NCI-H187 treated with DMSO at 0.1 percent for 48 hours (cell line): ENCODE measurements around the gene HBZ.
"Not testable (repeated sequence)": the region's sequence is repeated elsewhere in the genome, so short reads cannot be mapped to it uniquely, and the experiment has no call there.

Experiments
- DNase-seq: peaks from one replicate; lab custom pipeline; 2025; lab: John Stamatoyannopoulos, UW

The HBZ gene

DNA sequence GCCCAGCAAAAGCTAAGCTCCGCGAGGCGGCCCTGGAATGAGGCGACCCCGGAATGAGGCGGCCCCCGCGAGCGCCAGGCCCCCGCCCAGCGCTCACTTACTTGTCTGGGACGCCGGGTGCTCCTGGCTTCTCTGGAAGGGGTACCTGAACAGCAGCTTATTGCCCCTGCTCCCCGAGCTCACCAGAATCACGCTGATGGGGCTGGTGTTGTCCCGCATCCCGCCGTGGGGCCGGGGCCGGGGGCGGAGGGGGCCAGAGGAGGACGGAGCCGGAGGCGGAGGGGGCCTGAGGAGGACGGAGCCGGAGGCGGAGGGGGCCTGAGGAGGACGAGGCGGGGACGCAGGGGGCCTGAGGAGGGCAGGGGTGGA is 14.4 kb upstream of the HBZ start:
- DNase-seq = no peak

GRCh38 chr16:140175-140857 is 12.1 kb upstream of the HBZ start:
- DNase-seq = no peak

DNA sequence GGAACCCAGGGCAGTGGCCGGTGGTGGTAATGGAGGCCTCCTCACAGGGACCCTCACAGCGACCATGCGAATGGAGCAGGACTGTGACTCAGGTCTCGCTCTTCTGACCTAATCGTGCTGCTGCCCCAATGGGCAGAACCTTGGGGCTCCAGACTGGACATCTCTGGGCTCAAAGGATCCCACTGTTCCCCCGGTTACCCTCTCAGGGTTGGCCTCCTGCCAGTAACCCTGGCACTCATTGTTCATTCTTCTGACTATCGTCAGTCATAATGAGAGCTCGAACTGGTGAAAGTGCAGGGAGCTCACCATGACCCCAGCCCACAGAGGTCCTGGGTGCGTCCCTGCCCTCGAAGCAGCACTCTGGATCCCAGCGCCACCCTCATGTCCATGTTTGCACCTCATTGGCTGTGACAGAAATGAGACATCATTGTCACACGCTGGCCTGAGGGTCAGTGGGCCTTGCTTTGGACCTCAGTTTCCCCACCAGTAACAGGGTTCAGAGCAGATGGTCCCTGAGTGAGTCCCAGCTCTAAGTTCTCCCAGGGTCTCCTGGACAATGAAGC is 10.0 kb upstream of the HBZ start:
- DNase-seq = no peak

- no peak for DNase-seq
Measured at GRCh38 chr16:143047-143446, 9.4 kb upstream of the HBZ start.

DNA sequence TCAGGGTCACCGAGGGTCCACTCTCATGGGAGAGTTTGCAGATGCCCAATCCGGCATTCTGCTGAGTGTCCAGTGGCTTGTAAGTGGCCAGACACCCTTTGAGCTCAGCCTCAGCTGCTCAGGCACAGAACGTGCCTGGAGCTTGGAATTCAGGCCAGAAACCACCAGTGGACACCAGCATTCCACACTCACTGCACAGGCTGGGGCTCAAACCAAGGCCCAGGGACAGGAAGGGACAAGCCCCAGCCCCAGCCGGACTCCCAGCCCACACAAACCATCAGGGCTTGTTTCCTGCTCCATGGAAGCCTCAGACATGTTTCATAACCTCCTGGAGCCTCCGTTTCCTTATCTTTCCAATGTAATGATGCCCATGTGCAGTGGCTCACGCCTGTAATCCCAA is 9.0 kb upstream of the HBZ start:
- DNase-seq = no peak

GRCh38 chr16:144797-145252 is 7.6 kb upstream of the HBZ start:
- no peak for DNase-seq

GRCh38 chr16:146646-147045 is 5.8 kb upstream of the HBZ start:
- no peak for DNase-seq

DNA sequence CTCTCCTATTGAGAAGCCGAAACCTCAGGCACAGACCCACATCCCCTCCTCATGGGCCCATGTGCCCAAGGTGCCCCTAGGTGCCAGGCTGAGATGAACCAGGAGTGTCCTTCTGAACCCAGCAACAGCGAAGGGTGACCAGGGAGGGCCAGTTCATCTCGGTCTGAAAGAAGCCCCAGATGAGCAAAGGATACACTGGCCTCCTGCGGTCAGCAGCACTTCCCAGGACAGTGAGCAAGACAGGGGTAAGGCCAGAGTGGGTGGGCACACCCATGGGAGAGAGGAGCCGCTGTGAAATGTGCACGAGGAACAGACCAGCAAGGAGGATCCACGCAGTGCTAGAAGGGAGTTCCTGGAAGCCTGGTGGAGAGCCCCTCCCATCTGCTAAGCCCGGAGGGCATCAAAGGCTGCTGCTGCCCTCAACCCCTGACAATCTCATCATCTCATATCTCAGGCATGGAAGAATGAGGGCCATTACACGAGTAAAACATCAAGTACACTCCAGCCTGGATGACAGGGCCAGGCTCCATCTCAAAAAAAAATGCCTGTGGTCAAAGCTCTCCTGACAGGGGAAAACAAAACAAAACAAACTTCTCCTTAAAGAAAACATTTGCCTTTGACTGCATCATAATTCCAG is 3.3 kb upstream of the HBZ start:
- no peak for DNase-seq

DNA sequence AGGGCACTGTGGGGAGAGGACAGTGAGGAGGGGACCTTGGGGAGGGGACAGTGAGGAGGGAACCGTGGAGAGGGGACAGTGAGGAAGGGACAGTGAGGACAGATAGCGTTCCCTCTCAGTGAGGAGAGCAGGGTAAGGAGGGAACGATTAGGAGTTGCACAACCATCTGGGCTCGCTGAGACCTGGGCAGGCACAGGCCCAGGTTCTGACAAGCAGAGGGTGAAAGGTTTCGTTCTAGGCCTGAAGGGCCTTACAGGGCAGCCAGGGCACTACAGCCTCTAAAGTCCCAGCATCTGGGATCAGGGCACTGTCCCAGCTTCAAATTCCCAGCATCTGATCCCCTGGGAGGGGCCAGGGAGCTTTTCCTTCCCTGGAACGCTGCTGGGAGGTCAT is 681 bp downstream of the HBZ start:
- DNase-seq = not testable (repeated sequence)

GRCh38 chr16:153550-154216 is 1.2 kb downstream of the HBZ start:
- DNase-seq = not testable (repeated sequence)

DNA sequence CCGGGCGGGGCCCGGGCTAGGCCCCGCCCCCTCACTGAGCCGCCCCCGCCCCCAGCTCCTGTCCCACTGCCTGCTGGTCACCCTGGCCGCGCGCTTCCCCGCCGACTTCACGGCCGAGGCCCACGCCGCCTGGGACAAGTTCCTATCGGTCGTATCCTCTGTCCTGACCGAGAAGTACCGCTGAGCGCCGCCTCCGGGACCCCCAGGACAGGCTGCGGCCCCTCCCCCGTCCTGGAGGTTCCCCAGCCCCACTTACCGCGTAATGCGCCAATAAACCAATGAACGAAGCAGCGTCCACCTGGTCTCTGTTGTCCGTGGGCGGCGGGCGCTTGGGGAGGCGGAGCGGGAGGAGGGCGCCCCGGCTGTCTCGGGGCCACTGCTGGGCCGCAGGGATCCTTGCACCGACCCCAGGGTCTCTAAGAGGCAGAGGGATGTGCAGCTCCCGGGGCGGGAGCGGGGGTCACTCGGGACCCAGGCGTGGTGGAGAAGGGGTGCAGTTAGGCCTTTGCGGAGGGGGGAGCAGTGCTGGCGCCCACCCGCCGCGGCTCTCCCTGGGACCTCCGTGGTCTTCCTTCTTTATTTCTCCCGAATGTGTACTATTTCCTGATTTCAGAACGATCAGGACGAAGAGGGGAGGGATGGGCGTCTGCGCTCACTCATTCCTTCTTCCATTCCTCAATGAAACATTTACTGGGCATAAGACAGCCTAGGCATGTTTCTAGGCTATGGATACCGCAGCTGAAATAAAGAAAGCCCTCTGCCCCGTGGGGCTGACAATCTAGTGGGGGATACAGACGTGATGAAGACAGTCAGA is 2.0 kb downstream of the HBZ start:
- DNase-seq = no peak

- DNase-seq = no peak
Measured at GRCh38 chr16:155031-155398, 2.6 kb downstream of the HBZ start.

DNA sequence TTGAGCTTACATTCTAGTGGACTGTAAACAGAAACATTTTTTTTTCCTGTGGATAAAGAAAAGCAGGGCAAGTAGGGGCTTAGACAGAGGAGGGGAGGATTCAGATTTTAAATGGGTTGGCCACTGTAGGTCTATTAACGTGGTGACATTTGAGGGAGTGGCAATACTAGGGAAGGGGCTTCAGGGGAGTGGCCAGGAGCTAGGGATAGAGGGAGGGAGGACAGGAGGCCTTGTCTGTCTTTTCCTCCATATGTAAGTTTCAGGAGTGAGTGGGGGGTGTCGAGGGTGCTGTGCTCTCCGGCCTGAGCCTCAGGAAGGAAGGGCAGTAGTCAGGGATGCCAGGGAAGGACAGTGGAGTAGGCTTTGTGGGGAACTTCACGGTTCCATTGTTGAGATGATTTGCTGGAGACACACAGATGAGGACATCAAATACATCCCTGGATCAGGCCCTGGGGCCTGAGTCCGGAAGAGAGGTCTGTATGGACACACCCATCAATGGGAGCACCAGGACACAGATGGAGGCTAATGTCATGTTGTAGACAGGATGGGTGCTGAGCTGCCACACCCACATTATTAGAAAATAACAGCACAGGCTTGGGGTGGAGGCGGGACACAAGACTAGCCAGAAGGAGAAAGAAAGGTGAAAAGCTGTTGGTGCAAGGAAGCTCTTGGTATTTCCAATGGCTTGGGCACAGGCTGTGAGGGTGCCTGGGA is 6.8 kb downstream of the HBZ start:
- no peak for DNase-seq

GRCh38 chr16:160242-160641 is 7.8 kb downstream of the HBZ start:
- not testable (repeated sequence) for DNase-seq

DNA sequence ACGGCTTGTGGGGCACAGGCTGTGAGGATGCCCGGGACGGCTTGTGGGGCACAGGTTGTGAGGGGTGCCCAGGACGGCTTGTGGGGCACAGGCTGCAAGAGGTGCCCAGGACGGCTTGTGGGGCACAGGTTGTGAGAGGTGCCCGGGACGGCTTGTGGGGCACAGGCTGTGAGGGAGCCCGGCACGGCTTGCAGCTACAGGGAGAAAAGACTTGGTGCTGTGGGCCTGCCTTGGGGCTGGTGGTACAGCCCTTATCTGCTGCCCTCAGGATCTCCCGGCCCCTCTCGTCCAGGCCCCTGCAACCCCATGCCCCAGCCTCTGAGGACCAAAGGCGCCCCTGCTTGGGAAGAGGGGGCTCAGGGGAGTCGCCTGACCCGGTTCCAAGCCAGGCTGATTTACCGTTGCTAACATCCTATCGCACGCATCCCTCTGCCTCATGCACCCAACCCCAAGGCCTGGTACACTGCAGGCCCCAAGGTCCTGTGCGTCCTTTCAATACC is 8.3 kb downstream of the HBZ start:
- DNase-seq = no peak

- no peak for DNase-seq
Measured at GRCh38 chr16:162271-162991, 10.0 kb downstream of the HBZ start.

DNA sequence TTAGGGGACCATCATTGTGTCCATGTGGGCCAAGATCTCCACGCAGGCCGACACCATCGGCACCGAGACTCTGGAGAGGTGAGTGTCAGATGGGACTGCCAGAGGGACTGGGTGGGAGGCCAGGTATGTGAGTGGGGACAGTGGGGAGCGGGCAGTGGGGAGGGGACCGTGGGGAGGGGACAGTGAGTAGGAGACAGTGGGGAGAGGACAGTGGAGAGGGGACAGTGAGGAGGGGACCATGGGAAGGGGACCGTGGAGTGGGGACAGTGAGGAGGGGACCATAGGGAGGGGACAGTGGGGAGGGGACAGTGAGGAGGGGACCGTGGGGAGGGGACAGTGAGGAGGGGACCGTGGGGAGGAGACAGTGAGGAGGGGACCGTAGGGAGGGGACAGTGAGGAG is 10.7 kb downstream of the HBZ start:
- not testable (repeated sequence) for DNase-seq

DNA sequence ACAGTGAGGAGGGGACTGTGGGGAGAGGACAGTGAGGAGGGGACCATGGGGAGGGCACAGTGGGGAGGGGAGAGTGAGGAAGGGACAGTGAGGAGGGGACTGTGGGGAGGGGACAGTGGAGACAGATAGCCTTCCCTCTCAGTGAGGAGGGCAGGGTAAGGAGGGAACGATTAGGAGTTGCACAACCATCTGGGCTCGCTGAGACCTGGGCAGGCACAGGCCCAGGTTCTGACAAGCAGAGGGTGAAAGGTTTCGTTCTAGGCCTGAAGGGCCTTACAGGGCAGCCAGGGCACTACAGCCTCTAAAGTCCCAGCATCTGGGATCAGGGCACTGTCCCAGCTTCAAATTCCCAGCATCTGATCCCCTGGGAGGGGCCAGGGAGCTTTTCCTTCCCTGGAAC is 11.3 kb downstream of the HBZ start:
- DNase-seq = not testable (repeated sequence)

DNA sequence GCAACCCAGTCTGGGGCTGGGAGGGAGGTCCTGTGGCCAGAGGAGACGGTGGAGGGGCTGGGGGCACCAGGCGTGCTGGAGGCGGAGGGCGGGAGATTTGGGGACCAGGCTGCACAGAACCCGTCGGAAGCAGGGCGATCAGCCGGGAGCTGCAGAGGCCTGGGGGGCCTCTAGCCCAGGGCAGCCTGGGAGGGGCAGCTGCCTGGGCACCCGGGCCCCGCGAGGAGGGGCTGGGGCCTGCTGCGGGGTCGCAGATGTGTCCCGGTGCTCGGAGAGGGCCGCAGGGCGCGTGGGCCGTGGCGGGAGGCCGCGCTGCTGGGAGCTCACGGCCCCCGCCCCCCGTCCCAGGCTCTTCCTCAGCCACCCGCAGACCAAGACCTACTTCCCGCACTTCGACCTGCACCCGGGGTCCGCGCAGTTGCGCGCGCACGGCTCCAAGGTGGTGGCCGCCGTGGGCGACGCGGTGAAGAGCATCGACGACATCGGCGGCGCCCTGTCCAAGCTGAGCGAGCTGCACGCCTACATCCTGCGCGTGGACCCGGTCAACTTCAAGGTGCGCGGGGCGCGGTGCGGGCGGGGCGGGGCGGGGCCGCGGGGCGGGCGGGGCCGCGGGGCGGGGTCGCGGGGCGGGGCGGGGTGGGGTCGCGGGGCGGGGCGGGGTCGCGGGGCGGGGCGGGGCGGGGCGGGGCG is 11.8 kb downstream of the HBZ start:
- not testable (repeated sequence) for DNase-seq
